Thyroid gland (tissue), 4 donors: Measurements from ENCODE around the gene RNF217. TPM values are rescaled to one million over a fixed set of nuclear protein-coding genes. Genes with fewer than 3 reads are reported as not detected.

Experiments used
- DNase-seq, 2 donors: peaks; one replicate each; pipeline ENCODE4 v3.0.0-alpha.2; 2019
- H3K27ac ChIP-seq, 3 donors: fragments of 200-600 bp; sonication (generic); 1 replicate in 2 of 3; 2 replicates in 1 of 3; pipeline ENCODE4 v1.5.1; 2016 to 2019; ENCODE audit warnings: mild to moderate bottlenecking in 1 of 3, moderate library complexity in 1 of 3
- H3K27me3 ChIP-seq: fragments of 200-600 bp; sonication (generic); one replicate; pipeline ENCODE4 v1.5.1; 2019
- H3K36me3 ChIP-seq, 2 donors: fragments of 200-600 bp; sonication (generic); one replicate each; pipeline ENCODE4 v1.5.1; 2016 to 2019
- H3K4me1 ChIP-seq, 2 donors: fragments of 200-600 bp; sonication (generic); one replicate each; pipeline ENCODE4 v1.5.1; 2017 to 2019
- H3K4me3 ChIP-seq, 3 donors: fragments of 200-600 bp; sonication (generic); replicated peaks in 1 of 3; 1 replicate in 2 of 3; 2 replicates in 1 of 3; pipeline ENCODE4 v1.5.1; 2016; ENCODE audit warnings: mild to moderate bottlenecking in 1 of 3
- H3K9me3 ChIP-seq: fragments of 200-600 bp; sonication (generic); one replicate; pipeline ENCODE4 v1.5.1; 2017
- CTCF ChIP-seq, 6 experiments: fragments of 200-600 bp in 3 of 6; fragments of 450-650 bp in 3 of 6; sonication (generic) in 3 of 6; IDR thresholded peaks; one replicate each; pipeline ENCODE4 v1.5.1; 2016 to 2019; ENCODE audit warnings: antibody characterized with exemption in 6 of 6, mild to moderate bottlenecking in 2 of 6, inconsistent platforms in 1 of 6, moderate library complexity in 1 of 6
- POLR2A ChIP-seq, 2 donors: fragments of 450-650 bp; IDR thresholded peaks; one replicate each; pipeline ENCODE4 v1.6.1; 2017; ENCODE audit warnings: antibody characterized with exemption in 2 of 2, mild to moderate bottlenecking in 2 of 2, moderate library complexity in 1 of 2
- WGBS, 2 donors: methylation state at CpG; one replicate each; pipeline ENCODE4 v1.1.5; 2017; 5-methylcytosine and 5-hydroxymethylcytosine counted together
- intact Hi-C: fragments of 100-400 bp; cut with DNase I; formaldehyde crosslinking; loops from one replicate; pipeline ENCODE4 v1.15.1; 2023
- total RNA-seq, 4 donors: library from RNA; depleted of rRNA; stranded (reverse); fragments of >200 nt; gene quantifications; one replicate each; pipeline ENCODE4 v1.2.3, GENCODE V29; 2016

The RNF217 gene
- total RNA-seq, 4 donors from 2014 or later: 29.0 to 53.7 (median 31.0) TPM

GRCh38 chr6:125110056-125110455, 147.8 kb downstream of the RNF217 start:
- Histone ChIP-seq H3K27ac (no peak overlapping the region), H3K9me3 (no peaks in the 10 kb centered on the region), H3K4me3 (no peak overlapping the region), H3K4me1 (no peaks in the 10 kb centered on the region), H3K27me3 (no peaks in the 10 kb centered on the region), H3K36me3 (no peaks in the 10 kb centered on the region)
- TF ChIP-seq POLR2A (IDR thresholded peaks at IDR 0.05) (no peak), CTCF (IDR thresholded peaks at IDR 0.05) (no peak)
- no peak for DNase-seq
- intact Hi-C loops: loop anchor here (5.0 kb wide), 1 partner anchor 238 kb away; no protein-coding TSS in a partner anchor
- WGBS, 2 donors: 93% methylated on average over 1 of the region's 1 CpG

GRCh38 chr6:125111219-125111983, 149.2 kb downstream of the RNF217 start:
- H3K36me3 ChIP-seq: no peaks in the 10 kb centered on the region
- H3K27me3 ChIP-seq: no peaks in the 10 kb centered on the region
- WGBS, 2 donors: 94% methylated on average over 4 of the region's 4 CpGs
- H3K27ac ChIP-seq: no peak overlapping the region
- no peaks in the 10 kb centered on the region for H3K4me1 ChIP-seq
- TF ChIP-seq POLR2A (IDR thresholded peaks at IDR 0.05): no peak
- TF ChIP-seq CTCF (IDR thresholded peaks at IDR 0.05): no peak
- intact Hi-C loops: loop anchor here (5.0 kb wide), 1 partner anchor 239 kb away; no protein-coding TSS in a partner anchor
- no peak for DNase-seq
- H3K9me3 ChIP-seq: no peaks in the 10 kb centered on the region
- no peak overlapping the region for H3K4me3 ChIP-seq

GRCh38 chr6:125112934-125113333, 150.7 kb downstream of the RNF217 start:
- TF ChIP-seq POLR2A (IDR thresholded peaks at IDR 0.05): no peak
- TF ChIP-seq CTCF (IDR thresholded peaks at IDR 0.05): no peak
- Histone ChIP-seq H3K9me3 (no peaks in the 10 kb centered on the region), H3K4me3 (no peak overlapping the region), H3K36me3 (no peaks in the 10 kb centered on the region), H3K4me1 (no peaks in the 10 kb centered on the region), H3K27ac (no peak overlapping the region), H3K27me3 (no peaks in the 10 kb centered on the region)
- intact Hi-C loops: loop anchor here (5.0 kb wide), 1 partner anchor 241 kb away; no protein-coding TSS in a partner anchor
- DNase-seq: no peak

- Histone ChIP-seq H3K27ac (no peak overlapping the region), H3K4me3 (no peak overlapping the region), H3K36me3 (no peaks in the 10 kb centered on the region), H3K27me3 (no peaks in the 10 kb centered on the region), H3K4me1 (no peaks in the 10 kb centered on the region), H3K9me3 (no peaks in the 10 kb centered on the region)
- intact Hi-C loops: loop anchor here (5.0 kb wide), 1 partner anchor 242 kb away; no protein-coding TSS in a partner anchor
- TF ChIP-seq POLR2A (IDR thresholded peaks at IDR 0.05) (no peak), CTCF (IDR thresholded peaks at IDR 0.05) (peak; percentile 64 to 91 (median 80))
- 0% methylated on average over 1 of the region's 1 CpG for WGBS, 2 donors
- peak; percentile 58 to 65 for DNase-seq
Measured at GRCh38 chr6:125114248-125114858, 152.1 kb downstream of the RNF217 start.

GRCh38 chr6:125116170-125116569, 153.9 kb downstream of the RNF217 start:
- DNase-seq: no peak
- WGBS, 2 donors: 83 to 90% methylated on average over 1 of the region's 1 CpG
- no peaks in the 10 kb centered on the region for H3K36me3 ChIP-seq
- H3K4me1 ChIP-seq: no peaks in the 10 kb centered on the region
- TF ChIP-seq CTCF (IDR thresholded peaks at IDR 0.05): no peak
- TF ChIP-seq POLR2A (IDR thresholded peaks at IDR 0.05): no peak
- H3K27me3 ChIP-seq: no peaks in the 10 kb centered on the region
- intact Hi-C loops: no loop called here
- H3K9me3 ChIP-seq: no peaks in the 10 kb centered on the region
- H3K27ac ChIP-seq: no peak overlapping the region
- no peak overlapping the region for H3K4me3 ChIP-seq
